Choroid plexus epithelial cell (primary cell): ENCODE measurements around the gene ANKRD40.
A peak's percentile ranks its signal among the peaks of the same experiment; 100 is the strongest.

Experiments used
- DNase-seq: peaks from one replicate; pipeline ENCODE4 v3.0.0-alpha.2; 2010; ENCODE audit warnings: low read depth
- H3K4me3 ChIP-seq: 2 replicates; pipeline ENCODE4 v1.5.1; 2011; ENCODE audit warnings: low read depth, mild to moderate bottlenecking, control low read depth, low read length, moderate library complexity
- CTCF ChIP-seq: conservative IDR thresholded peaks from 2 replicates; pipeline ENCODE4 v1.5.1; 2011; ENCODE audit warnings: low read depth, mild to moderate bottlenecking, control low read depth, inconsistent platforms, low read length, moderate library complexity

ANKRD40 gene

GRCh38 chr17:50689251-50689650, 18.5 kb downstream of the ANKRD40 start:
- TF ChIP-seq CTCF, result no peak
- DNase-seq, result peak; percentile 50
- no peak overlapping the region for H3K4me3 ChIP-seq

DNA sequence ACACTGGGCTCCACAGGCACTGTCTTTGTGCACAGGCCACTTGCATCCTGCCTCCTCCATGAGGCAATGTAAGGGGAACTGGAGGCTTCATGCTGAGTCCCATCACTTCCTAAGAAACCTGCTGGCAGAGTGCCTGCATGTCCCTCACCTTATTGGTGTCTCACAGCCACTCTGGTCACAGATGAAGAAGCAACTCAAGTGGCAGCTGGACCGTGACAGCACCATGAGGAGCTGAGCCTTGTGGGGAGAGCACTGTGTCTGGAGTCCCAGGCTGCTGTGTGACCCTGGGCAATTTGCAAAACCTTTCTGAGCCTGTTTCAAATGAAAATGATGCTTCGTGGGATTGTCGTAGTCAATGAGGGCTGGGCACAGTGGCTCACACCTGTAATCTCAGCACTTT, 19.5 kb downstream of the ANKRD40 start:
- no peak for DNase-seq
- H3K4me3 ChIP-seq, result no peak overlapping the region
- TF ChIP-seq CTCF, result no peak

GRCh38 chr17:50687200-50688066, 20.3 kb downstream of the ANKRD40 start:
- H3K4me3 ChIP-seq, result no peak overlapping the region
- no peak for TF ChIP-seq CTCF
- no peak for DNase-seq

DNA sequence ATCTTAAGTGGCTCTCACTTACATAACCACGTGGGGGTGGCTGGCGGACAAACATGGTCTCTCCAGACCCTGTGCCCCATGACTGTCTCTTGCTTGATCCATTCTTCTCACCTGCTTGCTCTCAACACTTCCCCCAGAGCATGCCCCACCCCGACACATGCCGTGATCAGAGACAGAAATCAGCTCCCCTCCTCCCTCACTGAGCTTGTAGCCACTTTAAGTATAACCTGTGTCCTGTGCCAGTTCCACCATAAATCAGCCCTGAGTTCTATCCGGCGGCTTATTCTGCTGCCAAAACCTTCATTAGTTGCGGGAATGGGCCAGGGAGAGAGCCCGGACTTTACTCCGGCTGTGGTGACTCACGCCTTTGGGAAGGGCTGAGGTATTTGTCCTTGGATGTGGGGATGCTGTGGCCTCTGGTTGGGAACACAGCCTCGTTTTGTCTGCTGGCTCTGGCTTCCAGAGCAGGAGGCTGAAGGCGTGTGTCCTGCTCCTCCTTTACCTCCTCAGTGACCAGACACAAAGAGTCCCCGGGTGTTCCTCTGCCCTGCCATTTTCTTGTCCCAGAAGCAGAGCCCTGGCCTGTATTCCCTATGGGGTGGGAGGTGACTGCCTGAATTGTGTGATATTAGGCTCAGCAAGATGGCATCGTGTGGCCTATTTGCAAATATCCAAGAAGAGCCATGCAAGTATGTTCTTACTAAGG, 21.1 kb downstream of the ANKRD40 start:
- DNase-seq, result no peak
- TF ChIP-seq CTCF, result no peak
- H3K4me3 ChIP-seq, result no peak overlapping the region

GRCh38 chr17:50685691-50686493, 21.8 kb downstream of the ANKRD40 start:
- TF ChIP-seq CTCF, result no peak
- H3K4me3 ChIP-seq, result no peak overlapping the region

GRCh38 chr17:50685334-50685665, 22.4 kb downstream of the ANKRD40 start:
- TF ChIP-seq CTCF, result no peak
- no peak overlapping the region for H3K4me3 ChIP-seq
- DNase-seq, result no peak

More at GRCh38 chr17:50685691-50686493, 21.8 kb downstream of the ANKRD40 start:
- no peak for DNase-seq
